NT2/D1 (cell line): ENCODE data around the gene ZNF629.

Source experiments
- DNase-seq: peaks from one replicate; pipeline ENCODE4 v3.0.0-alpha.2; 2011; ENCODE audit warnings: low read depth, low spot score
- H3K27me3 ChIP-seq: 2 replicates; pipeline ENCODE4 v1.6.0; 2011; ENCODE audit warnings: mild to moderate bottlenecking; ENCODE audit not compliant: insufficient read length, insufficient read depth
- H3K36me3 ChIP-seq: 2 replicates; pipeline ENCODE4 v1.6.1; 2011; ENCODE audit warnings: mild to moderate bottlenecking, low read length, mixed read lengths; ENCODE audit not compliant: insufficient read depth, insufficient read length
- H3K4me1 ChIP-seq: 2 replicates; pipeline ENCODE4 v1.5.1; 2011; ENCODE audit not compliant: insufficient read depth, insufficient read length
- H3K4me3 ChIP-seq: 2 replicates; pipeline ENCODE4 v1.5.1; 2011; ENCODE audit warnings: low read depth; ENCODE audit not compliant: insufficient read length
- H3K9ac ChIP-seq: 2 replicates; pipeline ENCODE4 v1.6.0; 2011; ENCODE audit warnings: low read depth; ENCODE audit not compliant: insufficient read length
- H3K9me3 ChIP-seq: 2 replicates; pipeline ENCODE4 v1.5.1; 2011; ENCODE audit warnings: mild to moderate bottlenecking, low read length; ENCODE audit not compliant: insufficient read depth
- SUZ12 ChIP-seq: IDR thresholded peaks from 2 replicates; pipeline ENCODE4 v1.6.1; 2011; ENCODE audit not compliant: insufficient read length, insufficient read depth; ENCODE audit errors: extremely low read depth
- YY1 ChIP-seq: IDR thresholded peaks from 2 replicates; pipeline ENCODE4 v1.6.1; 2011; ENCODE audit not compliant: insufficient read length, insufficient read depth
- ZNF274 ChIP-seq: IDR thresholded peaks from 2 replicates; pipeline ENCODE4 v1.6.1; 2011; ENCODE audit warnings: mild to moderate bottlenecking, low read depth, low read length

Gene ZNF629

DNA sequence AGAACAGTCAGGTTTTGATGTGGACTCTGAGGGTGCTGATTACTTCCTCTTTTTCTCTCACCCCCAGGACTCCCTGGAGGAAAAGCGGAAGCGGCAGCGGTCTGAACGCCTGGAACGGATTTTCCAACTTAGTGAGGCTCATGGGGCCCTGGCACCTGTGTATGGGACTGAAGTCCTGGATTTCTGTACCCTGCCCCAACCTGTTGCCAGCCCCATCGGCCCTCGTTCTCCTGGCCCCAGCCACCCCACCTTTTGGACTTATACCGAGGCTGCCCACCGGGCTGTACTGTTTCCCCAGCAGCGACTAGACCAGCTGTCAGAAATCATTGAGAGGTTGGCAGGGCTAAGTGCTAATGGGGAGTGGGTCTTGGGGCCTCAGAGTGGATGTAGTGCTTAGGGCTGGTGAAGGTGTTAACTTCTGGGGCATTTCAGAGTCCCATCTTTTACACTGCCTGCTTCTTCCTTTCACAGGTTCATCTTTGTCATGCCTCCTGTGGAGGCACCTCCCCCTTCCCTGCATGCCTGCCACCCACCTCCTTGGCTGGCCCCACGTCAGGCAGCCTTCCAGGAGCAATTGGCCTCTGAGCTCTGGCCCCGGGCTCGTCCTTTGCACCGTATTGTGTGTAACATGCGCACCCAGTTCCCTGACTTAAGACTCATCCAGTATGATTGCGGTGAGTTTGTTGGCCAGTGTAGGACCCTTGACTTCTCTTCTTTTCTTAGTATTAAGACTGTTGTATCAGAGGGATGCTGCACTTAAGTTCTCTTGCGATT lies 57.9 kb downstream of the ZNF629 start:
- no peak for DNase-seq
- Histone ChIP-seq H3K36me3 (peaks cover 87% of the 10 kb centered on the region), H3K4me1 (no peaks in the 10 kb centered on the region), H3K9ac (no peak overlapping the region), H3K4me3 (no peak overlapping the region), H3K27me3 (no peaks in the 10 kb centered on the region), H3K9me3 (no peaks in the 10 kb centered on the region)
- no peak for TF ChIP-seq ZNF274
- TF ChIP-seq SUZ12, result no peak
- TF ChIP-seq YY1, result no peak
